GM18858 (cell line): Measurements from ENCODE around the gene CACNA2D2.

Experiments used
- ATAC-seq: cut with Tn5 transposase; IDR thresholded peaks from one replicate; pipeline ENCODE4 v1.9.1; 2021; ENCODE audit not compliant: unreplicated experiment

CACNA2D2 gene

DNA sequence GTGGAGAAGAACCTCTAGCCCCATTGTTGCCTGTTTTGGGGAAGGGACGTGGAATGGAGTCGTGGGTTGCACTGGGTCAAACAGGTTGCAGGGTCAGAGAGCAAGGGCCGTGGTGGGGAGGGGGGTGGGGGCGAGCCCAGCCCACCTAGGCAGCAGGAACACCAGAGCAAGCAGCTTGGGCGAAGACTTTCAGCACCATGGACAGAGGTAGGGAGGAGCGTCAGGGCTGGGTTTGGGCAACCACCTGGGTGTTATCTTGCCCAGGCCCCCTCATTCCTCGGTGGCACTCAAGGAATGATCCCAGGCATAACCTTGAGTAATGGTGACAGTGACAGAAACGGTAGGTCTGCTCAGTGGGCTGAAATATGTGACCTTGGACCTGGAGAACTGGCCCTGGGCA lies 98.2 kb downstream of the CACNA2D2 start:
- ATAC-seq = no peak

- no peak for ATAC-seq
Observed at GRCh38 chr3:50401978-50402595, 101.3 kb downstream of the CACNA2D2 start.

GRCh38 chr3:50396502-50396901 lies 106.9 kb downstream of the CACNA2D2 start:
- ATAC-seq = no peak

DNA sequence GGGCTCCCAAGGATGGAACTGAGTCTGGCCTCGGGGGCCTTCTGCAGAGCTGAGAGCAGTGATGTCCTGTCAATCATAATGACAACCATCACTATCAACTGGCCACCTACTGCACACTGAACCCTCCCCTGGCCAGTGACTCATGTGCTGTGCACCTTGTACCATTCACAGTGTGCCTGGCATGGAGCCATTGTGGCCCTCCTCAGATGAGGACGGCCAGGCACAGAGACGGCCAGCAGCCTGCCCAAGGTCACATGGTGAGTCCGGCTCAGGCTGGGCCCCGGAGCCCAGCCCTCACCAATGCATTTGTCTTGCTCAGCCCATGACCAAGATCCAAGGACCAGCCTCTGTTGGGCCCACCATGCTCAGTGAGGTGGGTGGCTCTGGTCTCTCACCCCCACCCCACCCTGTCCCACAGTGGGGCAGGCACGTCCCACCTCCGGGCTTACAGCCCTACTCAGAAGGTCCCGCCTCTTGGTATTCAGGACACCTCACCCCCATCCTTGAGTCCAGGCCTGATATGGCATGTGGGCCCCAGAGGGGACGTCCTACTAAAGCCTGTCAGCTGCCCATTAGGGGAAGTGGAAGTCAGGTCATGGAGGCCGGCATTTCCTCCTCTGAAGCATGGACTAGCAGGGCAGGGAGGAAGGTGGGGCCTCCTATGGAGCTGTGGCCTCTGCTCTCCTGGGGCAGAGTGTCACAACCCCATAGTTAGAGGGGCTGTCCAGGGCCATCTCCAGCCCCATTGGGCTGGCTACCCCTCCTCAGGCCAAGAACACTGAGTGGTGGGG lies 108.2 kb downstream of the CACNA2D2 start:
- no peak for ATAC-seq

DNA sequence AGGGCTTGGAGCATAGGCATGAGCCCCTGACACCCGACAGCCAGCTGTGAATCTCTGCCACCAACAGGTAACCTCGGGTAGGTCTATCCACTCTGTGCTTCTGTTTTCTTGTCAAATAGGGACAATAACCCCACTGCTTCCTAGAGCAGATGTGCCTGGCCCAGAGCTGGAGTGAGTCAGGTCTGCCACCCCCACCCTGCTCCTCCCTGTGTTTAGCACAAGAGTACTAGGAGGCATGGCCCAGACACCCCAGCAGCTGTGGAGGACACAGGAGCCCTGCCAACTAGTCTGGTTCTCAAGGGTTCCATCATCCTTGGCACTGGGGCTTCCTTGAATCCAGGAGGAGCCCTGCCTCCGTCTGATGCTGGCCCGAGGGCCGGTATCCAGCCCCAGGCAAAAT lies 110.4 kb downstream of the CACNA2D2 start:
- no peak for ATAC-seq

- ATAC-seq = no peak
Observed at GRCh38 chr3:50392101-50392715, 111.2 kb downstream of the CACNA2D2 start.

- no peak for ATAC-seq
Observed at GRCh38 chr3:50390508-50391224, 112.8 kb downstream of the CACNA2D2 start.

GRCh38 chr3:50389414-50389767 lies 114.0 kb downstream of the CACNA2D2 start:
- no peak for ATAC-seq

DNA sequence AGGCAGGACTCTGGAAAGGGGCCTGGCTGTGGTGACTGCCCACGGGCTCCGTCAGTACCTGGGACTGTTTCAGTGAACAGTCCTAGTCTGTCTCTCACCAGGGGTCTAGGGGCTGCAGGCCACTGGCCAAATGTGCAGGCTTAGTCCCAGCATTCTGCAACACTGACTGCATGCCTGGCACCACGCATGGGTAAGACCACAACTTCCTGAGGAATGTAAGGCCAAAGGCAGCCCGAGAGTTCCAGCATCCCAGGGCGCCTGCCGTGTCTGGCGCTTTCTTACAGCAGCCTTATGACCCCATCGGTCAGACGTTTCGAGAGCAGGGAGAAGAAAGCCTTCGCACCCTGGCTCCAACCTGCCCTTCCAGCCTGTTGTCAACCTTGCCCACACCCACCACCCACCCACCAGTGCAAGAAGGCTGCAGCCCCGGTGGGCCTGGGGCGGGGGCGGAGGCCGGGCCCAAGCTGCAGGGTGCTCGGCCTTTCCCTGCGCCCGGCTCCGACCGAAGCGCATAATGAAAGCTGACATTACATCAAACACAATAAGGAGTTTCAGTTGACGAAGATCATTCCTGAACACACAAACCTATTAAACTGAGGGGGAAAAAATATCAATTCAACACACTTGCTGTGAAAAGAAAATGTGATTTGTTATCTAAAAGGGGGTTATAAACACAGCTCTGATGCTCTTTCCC lies 114.6 kb downstream of the CACNA2D2 start:
- no peak for ATAC-seq

GRCh38 chr3:50388016-50388719 lies 115.3 kb downstream of the CACNA2D2 start:
- no peak for ATAC-seq

DNA sequence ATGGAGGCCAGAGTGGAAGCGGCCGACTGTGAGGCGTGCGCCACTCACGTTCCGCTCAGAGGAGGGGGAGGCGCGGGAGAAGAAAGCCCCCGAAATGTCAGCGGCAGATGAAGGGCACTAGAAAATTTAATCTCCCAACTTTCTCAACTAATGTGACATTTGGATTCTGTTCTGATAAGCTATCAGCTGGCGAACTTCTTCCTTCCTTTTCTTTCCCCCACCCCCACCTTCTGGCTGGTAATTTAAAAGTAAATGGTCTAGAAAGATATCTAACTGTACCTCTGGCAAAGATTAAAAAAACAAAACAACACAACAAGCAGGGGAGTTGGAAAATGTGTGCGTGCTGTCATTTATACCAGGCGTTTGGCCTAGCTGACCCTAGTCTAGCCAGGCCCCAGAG lies 117.7 kb downstream of the CACNA2D2 start:
- no peak for ATAC-seq

- ATAC-seq = no peak
Observed at GRCh38 chr3:50383750-50384149, 119.7 kb downstream of the CACNA2D2 start.

DNA sequence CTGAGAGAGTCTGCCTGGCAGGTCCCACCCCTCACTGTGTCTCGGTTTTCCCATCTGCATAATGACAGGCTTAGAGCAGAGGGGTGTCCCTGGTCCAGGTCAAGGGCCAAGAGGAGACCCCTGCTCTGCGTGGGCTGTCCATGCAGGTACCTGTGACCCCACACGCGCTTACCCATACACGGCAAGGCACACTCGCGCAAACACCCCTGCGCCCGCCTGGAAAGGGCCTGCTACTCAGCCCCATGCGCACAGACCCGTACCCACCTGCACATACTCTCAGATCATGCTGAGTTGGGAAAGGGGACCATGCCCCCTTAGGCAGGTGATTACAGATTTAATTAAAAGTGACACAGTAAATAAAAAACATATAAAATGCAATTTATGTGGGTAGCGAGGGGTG lies 120.7 kb downstream of the CACNA2D2 start:
- ATAC-seq = no peak

DNA sequence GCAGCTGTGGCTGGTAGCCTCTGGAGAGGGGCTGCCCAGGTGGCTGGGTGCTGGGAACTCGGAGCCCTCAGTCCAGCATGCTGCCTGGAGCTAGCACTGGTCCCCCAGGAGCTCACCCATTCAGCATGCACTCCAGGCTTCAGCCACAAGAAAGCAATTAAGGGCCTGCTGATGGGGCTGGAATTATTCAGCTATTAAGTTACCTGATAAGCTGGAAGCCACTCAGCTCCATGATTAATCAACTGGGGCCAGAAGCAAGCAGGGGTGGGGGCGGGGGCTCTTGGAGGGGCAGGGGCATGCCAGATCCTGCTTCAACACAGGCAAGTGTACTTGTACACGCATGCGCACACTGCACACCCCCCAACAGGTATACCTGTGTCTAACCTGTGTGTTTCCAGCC lies 122.1 kb downstream of the CACNA2D2 start:
- no peak for ATAC-seq

DNA sequence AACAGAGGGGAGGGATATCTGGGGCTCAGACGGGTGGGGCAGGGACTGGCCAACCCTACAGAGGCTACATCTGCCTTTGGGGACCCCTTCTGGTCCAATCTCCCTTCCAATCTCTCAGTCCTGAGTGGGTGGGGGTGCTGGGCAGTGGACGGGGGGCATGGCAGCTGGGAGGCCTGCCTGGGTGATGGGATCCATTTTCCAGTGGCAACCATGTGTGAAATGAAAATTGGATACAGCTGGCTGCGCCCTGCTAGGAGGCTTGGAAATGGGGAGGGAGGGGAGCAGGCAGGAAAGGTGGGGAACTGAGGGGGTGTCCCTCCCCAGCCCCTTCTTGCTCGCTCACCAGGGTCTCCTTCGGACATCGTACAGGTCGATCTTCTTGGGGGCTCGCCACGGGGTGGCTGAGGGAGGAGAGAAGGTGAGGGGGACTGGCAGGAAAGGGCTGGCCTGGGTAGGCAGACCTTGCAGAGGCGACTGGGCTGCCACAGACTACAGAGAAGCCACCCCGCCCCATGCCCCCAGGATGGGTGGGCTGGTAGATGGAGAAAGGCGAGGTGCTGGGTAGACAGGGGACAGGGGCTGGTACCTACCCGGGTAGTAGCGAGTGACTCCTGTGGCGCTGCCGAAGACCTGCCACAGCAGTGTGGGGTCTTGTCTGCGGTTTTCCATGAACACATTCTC lies 122.9 kb downstream of the CACNA2D2 start:
- no peak for ATAC-seq

GRCh38 chr3:50378757-50379156 lies 124.7 kb downstream of the CACNA2D2 start:
- ATAC-seq = no peak

DNA sequence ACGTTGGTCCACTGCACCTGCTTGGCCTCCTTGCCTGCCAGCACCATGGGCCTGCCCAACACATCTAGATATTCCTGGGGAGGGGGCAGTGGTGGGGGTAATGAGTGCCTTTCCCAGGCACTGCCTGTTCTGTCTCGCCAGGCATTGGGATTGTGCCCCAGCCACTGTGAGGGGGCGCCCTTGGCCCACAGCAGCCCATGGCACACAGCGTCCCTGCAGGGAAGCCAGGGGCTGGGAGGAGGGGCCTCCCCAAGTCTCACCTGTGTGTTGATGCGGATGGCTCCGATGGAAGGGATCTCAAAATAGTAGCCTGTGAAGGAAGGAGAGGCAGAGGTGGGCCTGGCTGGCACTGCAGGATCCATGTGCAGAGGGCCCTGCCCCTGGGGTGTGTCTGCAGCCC lies 125.4 kb downstream of the CACNA2D2 start:
- no peak for ATAC-seq

DNA sequence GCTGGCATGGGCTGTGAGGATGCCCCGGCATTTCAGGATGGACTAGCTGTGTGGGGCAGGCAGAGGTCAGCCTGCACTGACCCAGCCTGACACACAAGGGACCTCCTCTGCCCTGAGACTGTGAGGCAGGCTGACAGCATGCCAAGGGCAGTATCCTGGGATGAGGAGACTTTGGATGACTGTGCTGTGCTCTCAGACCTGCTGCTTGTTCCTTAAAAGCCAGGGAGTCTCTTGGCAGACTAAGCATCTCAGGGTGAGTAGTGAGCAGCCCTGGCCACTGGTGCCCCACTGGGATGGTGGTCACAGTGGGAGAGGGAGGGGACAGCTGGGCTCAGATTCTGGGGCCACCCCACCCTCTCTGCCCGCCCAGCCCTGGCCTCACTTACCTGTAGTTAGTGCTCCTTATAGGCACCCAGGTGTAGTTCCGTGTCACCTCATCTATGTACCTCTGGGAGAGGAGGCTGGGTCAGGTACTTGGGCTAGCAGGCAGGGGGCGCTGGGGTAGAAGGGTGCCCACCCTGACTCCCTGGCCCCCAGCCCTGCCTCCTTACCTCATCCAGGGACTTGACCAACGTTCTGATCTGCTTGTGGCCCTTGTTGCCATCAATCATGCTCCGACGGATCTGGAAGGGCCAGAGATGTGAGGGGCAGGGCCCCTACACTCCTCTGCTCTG lies 128.0 kb downstream of the CACNA2D2 start:
- ATAC-seq = no peak
